Testis (tissue), 3 donors: ENCODE measurements around the gene CMTM5. TPM values are rescaled to one million over a fixed set of nuclear protein-coding genes. Genes with fewer than 3 reads are reported as not detected.

Experiments
- DNase-seq: peaks from one replicate; pipeline ENCODE4 v3.0.0-alpha.2; 2019
- H3K27ac ChIP-seq, 2 donors: fragments of 200-600 bp; sonication (generic); one replicate each; pipeline ENCODE4 v1.5.1; 2019
- H3K27me3 ChIP-seq: fragments of 200-600 bp; sonication (generic); one replicate; pipeline ENCODE4 v1.5.1; 2019
- H3K36me3 ChIP-seq: fragments of 200-600 bp; sonication (generic); one replicate; pipeline ENCODE4 v1.5.1; 2017; ENCODE audit warnings: low read depth; ENCODE audit errors: missing control alignments
- H3K4me1 ChIP-seq: fragments of 200-600 bp; sonication (generic); one replicate; pipeline ENCODE4 v1.5.1; 2019
- H3K4me3 ChIP-seq, 2 donors: fragments of 200-600 bp; sonication (generic); one replicate each; pipeline ENCODE4 v1.5.1; 2017 to 2019
- H3K9me3 ChIP-seq: fragments of 200-600 bp; sonication (generic); one replicate; pipeline ENCODE4 v1.5.1; 2017
- POLR2A ChIP-seq: fragments of 450-650 bp; IDR thresholded peaks from one replicate; pipeline ENCODE4 v1.6.1; 2017; ENCODE audit warnings: antibody characterized with exemption, mild to moderate bottlenecking, moderate library complexity
- WGBS, 2 donors: methylation state at CpG; one replicate each; pipeline ENCODE4 v1.1.5; 2018; 5-methylcytosine and 5-hydroxymethylcytosine counted together
- intact Hi-C: fragments of 100-400 bp; cut with DNase I; formaldehyde crosslinking; loops from one replicate; pipeline ENCODE4 v1.15.1; 2023; ENCODE audit warnings: low total_unique reads
- polyA plus RNA-seq: library from polyadenylated mRNA; stranded (reverse); fragments of 350-450 nt; fragmentation: Illumina TruSeq; extraction: RNeasy Lipid Tissue Mini Kit (QIAGEN cat#74804); gene quantifications from one replicate; pipeline ENCODE4 v1.2.3, GENCODE V29; 2014; ENCODE audit warnings: low read depth, low replicate concordance; ENCODE audit not compliant: insufficient read depth
- total RNA-seq, 2 donors: library from RNA; depleted of rRNA; stranded (reverse); fragments of >200 nt; gene quantifications; one replicate each; pipeline ENCODE4 v1.2.3, GENCODE V29; 2016
- TF ChIP-seq, protein P1 (sequence below), 3 experiments: fragments of 450-650 bp in 2 of 3; fragments of 200-600 bp in 1 of 3; sonication (generic) in 1 of 3; IDR thresholded peaks; one replicate each; pipeline ENCODE4 v1.5.1; 2016 to 2019; ENCODE audit warnings: antibody characterized with exemption in 3 of 3, mild to moderate bottlenecking in 2 of 3, moderate library complexity in 1 of 3

The CMTM5 gene
- total and polyA plus RNA-seq, 3 donors from 2014 or later: 0.55 to 0.84 (median 0.81) TPM

DNA sequence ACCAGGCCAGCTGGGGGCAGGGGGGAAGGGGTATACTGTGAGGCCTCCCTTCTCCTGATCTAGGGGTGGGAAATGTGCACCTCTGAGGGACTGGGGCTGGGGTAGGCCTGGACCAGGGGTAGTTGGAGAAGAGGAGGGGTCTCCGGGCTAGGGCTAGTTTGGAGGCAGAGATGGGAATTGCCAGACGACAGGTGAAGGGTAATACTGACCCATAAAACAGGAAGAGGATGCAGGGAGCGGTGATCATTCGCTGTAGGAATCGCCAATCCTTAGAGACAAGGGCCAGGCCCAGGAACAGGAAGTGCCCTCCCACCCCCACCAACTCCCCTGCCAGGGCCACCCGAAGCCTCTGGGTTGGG, 28.6 kb upstream of the CMTM5 start:
- Histone ChIP-seq H3K4me3 (no peak overlapping the region), H3K27me3 (no peaks in the 10 kb centered on the region), H3K4me1 (peaks cover 5% of the 10 kb centered on the region), H3K27ac (no peak overlapping the region), H3K9me3 (no peaks in the 10 kb centered on the region), H3K36me3 (no peaks in the 10 kb centered on the region)
- intact Hi-C loops: no loop called here
- no peak for DNase-seq
- 86 to 89% methylated on average over 6 of the region's 6 CpGs for WGBS, 2 donors
- TF ChIP-seq, protein P1, sequence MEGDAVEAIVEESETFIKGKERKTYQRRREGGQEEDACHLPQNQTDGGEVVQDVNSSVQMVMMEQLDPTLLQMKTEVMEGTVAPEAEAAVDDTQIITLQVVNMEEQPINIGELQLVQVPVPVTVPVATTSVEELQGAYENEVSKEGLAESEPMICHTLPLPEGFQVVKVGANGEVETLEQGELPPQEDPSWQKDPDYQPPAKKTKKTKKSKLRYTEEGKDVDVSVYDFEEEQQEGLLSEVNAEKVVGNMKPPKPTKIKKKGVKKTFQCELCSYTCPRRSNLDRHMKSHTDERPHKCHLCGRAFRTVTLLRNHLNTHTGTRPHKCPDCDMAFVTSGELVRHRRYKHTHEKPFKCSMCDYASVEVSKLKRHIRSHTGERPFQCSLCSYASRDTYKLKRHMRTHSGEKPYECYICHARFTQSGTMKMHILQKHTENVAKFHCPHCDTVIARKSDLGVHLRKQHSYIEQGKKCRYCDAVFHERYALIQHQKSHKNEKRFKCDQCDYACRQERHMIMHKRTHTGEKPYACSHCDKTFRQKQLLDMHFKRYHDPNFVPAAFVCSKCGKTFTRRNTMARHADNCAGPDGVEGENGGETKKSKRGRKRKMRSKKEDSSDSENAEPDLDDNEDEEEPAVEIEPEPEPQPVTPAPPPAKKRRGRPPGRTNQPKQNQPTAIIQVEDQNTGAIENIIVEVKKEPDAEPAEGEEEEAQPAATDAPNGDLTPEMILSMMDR (IDR thresholded peaks at IDR 0.05): no peak
- TF ChIP-seq POLR2A: no peak

DNA sequence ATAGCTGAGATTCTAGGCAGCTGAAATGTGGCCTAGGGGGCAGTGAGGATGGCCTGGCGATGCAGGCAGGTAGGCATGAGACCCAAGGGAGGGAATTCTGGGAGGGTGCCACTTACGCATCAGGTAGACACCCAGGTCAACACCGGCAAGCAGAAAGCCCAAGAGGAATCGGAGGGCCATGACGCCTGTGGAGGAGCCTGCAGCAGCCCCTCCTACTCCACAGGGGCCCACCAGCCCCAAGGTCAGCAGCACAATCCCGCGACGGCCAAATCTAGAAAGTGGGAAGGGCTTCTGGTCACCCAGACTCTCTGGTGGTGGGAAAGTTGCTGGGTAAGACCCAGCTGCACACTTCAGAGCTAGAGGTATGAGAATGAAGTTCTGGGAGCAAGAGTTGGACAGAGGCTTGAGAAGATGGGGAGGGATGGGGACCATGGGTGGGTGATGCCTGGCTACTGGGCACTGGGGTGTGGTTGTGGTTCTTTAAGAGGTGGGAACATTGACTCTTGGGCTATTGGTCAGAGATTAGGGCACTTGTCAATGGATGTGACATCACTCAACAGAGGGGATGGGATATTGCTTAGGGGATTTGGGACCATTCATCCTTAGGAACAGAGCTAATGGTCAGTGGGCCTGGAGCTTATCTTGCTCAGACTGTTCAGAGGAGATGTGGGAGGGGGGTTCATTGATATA, 27.5 kb upstream of the CMTM5 start:
- no peaks in the 10 kb centered on the region for H3K9me3 ChIP-seq
- no peak for TF ChIP-seq POLR2A
- TF ChIP-seq, protein P1 (IDR thresholded peaks at IDR 0.05): no peak
- H3K4me3 ChIP-seq: no peak overlapping the region
- intact Hi-C loops: no loop called here
- H3K4me1 ChIP-seq: peaks cover 5% of the 10 kb centered on the region
- H3K27me3 ChIP-seq: no peaks in the 10 kb centered on the region
- H3K36me3 ChIP-seq: no peaks in the 10 kb centered on the region
- DNase-seq: no peak
- no peak overlapping the region for H3K27ac ChIP-seq
- WGBS, 2 donors: 72 to 84% methylated on average over 4 to 8 of the region's 8 CpGs

DNA sequence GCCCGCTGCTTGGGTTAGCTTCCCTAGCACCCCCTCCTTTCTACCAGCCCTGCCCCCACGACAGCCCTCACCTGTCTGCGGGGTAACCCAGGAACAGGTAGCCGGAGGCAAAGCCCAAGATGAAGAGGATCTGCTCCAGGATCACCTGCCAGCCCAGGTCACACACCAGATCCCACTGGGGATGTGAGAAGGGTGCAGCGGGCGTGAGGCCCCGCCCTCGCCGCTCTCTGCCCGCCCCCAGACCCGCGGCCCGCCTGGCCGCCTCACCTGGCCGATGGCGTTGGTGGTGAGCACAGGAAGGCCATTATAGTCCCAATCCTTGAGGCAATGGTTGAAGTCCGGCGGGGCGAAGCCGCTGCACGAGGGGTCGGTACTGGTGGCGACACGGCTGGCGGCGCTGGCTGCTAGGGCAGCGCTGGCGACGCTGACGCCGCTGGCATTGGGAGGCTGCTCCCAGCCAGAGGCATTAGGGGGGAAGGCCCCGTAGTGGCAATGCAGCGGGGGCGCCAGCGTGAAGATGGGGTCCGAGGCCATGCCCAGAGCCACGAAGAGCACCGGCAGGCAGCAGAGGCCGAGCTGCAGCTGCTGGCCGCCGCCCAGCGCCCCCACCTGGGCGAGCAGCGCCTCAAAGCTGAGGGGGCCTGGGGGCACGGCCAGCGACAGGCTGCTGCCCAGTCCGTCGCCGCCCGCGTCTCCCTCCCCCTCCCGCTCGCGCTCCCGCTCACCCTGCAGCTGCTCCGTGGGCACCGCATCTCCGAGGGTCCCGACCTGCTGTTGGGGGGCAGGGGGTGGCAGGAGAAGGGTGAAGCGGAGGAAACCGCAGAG, 25.0 kb upstream of the CMTM5 start:
- Histone ChIP-seq H3K36me3 (no peaks in the 10 kb centered on the region), H3K4me3 (peak overlapping the region; percentile 45 to 58), H3K4me1 (peaks cover 5% of the 10 kb centered on the region), H3K27ac (peak overlapping the region in 1 of 2 donors; percentile 29), H3K9me3 (no peaks in the 10 kb centered on the region), H3K27me3 (no peaks in the 10 kb centered on the region)
- no peak for TF ChIP-seq POLR2A
- TF ChIP-seq, protein P1 (IDR thresholded peaks at IDR 0.05): no peak
- WGBS, 2 donors: 19 to 27% methylated on average over 9 to 59 of the region's 61 CpGs
- DNase-seq: no peak
- intact Hi-C loops: no loop called here

DNA sequence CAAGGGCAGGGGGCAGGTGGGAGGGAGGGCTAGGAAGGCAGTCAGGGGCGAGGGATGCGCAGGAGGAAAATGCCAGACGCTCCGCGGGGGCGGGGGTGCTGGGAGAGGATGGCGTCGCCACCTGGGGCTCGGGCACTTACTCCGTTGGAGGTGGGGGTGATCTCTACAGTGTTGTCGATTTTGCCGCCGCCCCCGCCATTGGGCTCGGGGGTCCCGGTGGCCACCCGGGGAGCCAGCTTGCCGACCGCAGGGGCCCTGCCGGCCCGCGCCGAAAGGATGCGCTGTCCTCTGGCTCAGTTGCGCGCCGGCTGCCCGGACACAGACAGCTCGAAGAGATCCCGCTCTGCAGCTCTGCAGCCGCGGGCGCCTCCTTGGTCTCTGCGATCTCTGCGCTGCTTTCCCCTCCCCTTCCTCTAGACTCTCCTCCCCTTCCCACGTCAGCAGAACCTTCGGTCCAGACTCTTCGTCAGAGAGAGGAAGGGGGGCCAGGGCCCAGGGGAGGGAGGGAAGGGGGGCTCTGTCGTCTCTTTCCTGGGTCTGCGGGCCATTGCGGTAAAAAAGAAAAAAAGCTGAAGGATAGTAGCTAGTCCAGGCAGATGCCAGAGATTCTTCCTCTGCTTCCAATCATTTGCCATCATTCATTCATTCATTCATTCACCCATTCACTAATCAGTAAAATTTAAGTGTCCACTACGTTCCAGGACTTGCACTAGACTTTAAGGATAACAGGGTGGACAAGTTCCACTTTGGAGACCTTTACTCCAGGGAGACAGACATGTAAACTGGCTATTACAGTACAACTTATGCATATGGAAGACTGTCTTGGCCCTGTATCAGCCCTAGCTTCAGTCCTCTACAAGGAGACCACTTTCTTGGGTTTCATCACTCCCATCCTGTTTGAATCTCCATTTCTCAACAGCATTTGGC, 24.1 kb upstream of the CMTM5 start, which contains the start of gene SLC22A17:
Gene SLC22A17 (minus strand): TSS at position 382 of the 927 bp plus-strand sequence.
- intact Hi-C loops: no loop called here

More for the DNA sequence above, 24.1 kb upstream of the CMTM5 start, which contains the start of gene SLC22A17:
- WGBS, 2 donors: 1% methylated on average over 12 to 27 of the region's 42 CpGs
- TF ChIP-seq, protein P1 (IDR thresholded peaks at IDR 0.05): no peak
- peak; percentile 64 for TF ChIP-seq POLR2A
- DNase-seq: peak; percentile 90
- H3K4me3 ChIP-seq: peak within 1 kb of the TSS; percentile 45 to 58
- no peaks in the 10 kb centered on the region for H3K9me3 ChIP-seq
- H3K27me3 ChIP-seq: no peaks in the 10 kb centered on the region
- H3K27ac ChIP-seq: peak within 1 kb of the TSS in 1 of 2 donors; percentile 29
- peaks cover 5% of the 10 kb centered on the region for H3K4me1 ChIP-seq
- H3K36me3 ChIP-seq: no peaks in the 10 kb centered on the region
